Hepatocyte (in vitro differentiated cells): ENCODE data around the gene CDKN2A. TPM values are rescaled to one million over a fixed set of nuclear protein-coding genes. Genes with fewer than 3 reads are reported as not detected.
A peak's percentile ranks its signal among the peaks of the same experiment; 100 is the strongest.

ENCODE experiments used
- DNase-seq: peaks from one replicate; pipeline ENCODE4 v3.0.0-alpha.2; 2016; ENCODE audit warnings: low spot score
- H2AFZ ChIP-seq: fragments of 200-600 bp; sonication (generic); 2 replicates; pipeline ENCODE4 v1.6.0; 2016; ENCODE audit warnings: antibody characterized with exemption, mild to moderate bottlenecking
- H3K27ac ChIP-seq: fragments of 200-600 bp; sonication (generic); 2 replicates; pipeline ENCODE4 v1.5.1; 2016; ENCODE audit warnings: mild to moderate bottlenecking
- H3K27me3 ChIP-seq: fragments of 200-600 bp; sonication (generic); 2 replicates; pipeline ENCODE4 v1.6.1; 2016
- H3K36me3 ChIP-seq: fragments of 200-600 bp; sonication (generic); replicated peaks from 2 replicates; pipeline ENCODE4 v1.5.1; 2016; ENCODE audit warnings: low read depth; ENCODE audit not compliant: insufficient read depth
- H3K4me1 ChIP-seq: fragments of 200-600 bp; sonication (generic); 2 replicates; pipeline ENCODE4 v1.5.1; 2016; ENCODE audit warnings: mild to moderate bottlenecking, moderate library complexity; ENCODE audit not compliant: insufficient read depth
- H3K4me2 ChIP-seq: fragments of 200-600 bp; sonication (generic); 2 replicates; pipeline ENCODE4 v1.6.0; 2016
- H3K4me3 ChIP-seq: fragments of 200-600 bp; sonication (generic); 2 replicates; pipeline ENCODE4 v1.5.1; 2016; ENCODE audit warnings: mild to moderate bottlenecking
- H3K79me2 ChIP-seq: fragments of 200-600 bp; sonication (generic); 2 replicates; pipeline ENCODE4 v1.6.0; 2017; ENCODE audit warnings: mild to moderate bottlenecking
- H3K9me2 ChIP-seq: fragments of 200-600 bp; sonication (generic); replicated peaks from 2 replicates; pipeline ENCODE4 v1.6.0; 2017; ENCODE audit warnings: mild to moderate bottlenecking; ENCODE audit not compliant: insufficient read depth
- H3K9me3 ChIP-seq: fragments of 200-600 bp; sonication (generic); 2 replicates; pipeline ENCODE4 v1.5.1; 2016; ENCODE audit warnings: low read depth, mild to moderate bottlenecking
- H4K20me1 ChIP-seq: fragments of 200-600 bp; sonication (generic); 2 replicates; pipeline ENCODE4 v1.6.0; 2016; ENCODE audit warnings: mild to moderate bottlenecking; ENCODE audit not compliant: insufficient read depth, poor library complexity, severe bottlenecking
- EZH2 ChIP-seq: fragments of 200-600 bp; sonication (generic); IDR thresholded peaks from 2 replicates; pipeline ENCODE4 v1.6.1; 2016; ENCODE audit warnings: antibody characterized with exemption, mild to moderate bottlenecking, borderline replicate concordance
- EZH2phosphoT487 ChIP-seq: fragments of 200-600 bp; sonication (generic); IDR thresholded peaks from one replicate; pipeline ENCODE4 v1.6.1; 2018; ENCODE audit warnings: antibody characterized with exemption, mild to moderate bottlenecking, low read depth, moderate library complexity; ENCODE audit not compliant: unreplicated experiment, severe bottlenecking
- WGBS: methylation state at CpG from one replicate; pipeline ENCODE4 v1.1.6; 2016; ENCODE audit warnings: low lambda C conversion rate; ENCODE audit errors: missing lambda C conversion rate; 5-methylcytosine and 5-hydroxymethylcytosine counted together
- polyA plus RNA-seq: library from polyadenylated mRNA; unstranded; fragments of >200 nt; fragmentation: Nextera tagmentation; extraction: Ambion mirVana; gene quantifications from 2 replicates; pipeline ENCODE4 v1.2.1, GENCODE V29; 2016
- total RNA-seq: library from RNA; depleted of rRNA; stranded (reverse); fragments of >200 nt; gene quantifications from 2 replicates; pipeline ENCODE4 v1.2.3, GENCODE V29; 2014
- TF ChIP-seq, protein P1 (sequence below): fragments of 200-600 bp; sonication (generic); IDR thresholded peaks from 2 replicates; pipeline ENCODE4 v1.5.1; 2016; ENCODE audit warnings: antibody characterized with exemption, mild to moderate bottlenecking; ENCODE audit not compliant: poor library complexity

The CDKN2A gene
- total and polyA plus RNA-seq, 2 experiments from 2014 or later, result 0.90 to 2.9 TPM

DNA sequence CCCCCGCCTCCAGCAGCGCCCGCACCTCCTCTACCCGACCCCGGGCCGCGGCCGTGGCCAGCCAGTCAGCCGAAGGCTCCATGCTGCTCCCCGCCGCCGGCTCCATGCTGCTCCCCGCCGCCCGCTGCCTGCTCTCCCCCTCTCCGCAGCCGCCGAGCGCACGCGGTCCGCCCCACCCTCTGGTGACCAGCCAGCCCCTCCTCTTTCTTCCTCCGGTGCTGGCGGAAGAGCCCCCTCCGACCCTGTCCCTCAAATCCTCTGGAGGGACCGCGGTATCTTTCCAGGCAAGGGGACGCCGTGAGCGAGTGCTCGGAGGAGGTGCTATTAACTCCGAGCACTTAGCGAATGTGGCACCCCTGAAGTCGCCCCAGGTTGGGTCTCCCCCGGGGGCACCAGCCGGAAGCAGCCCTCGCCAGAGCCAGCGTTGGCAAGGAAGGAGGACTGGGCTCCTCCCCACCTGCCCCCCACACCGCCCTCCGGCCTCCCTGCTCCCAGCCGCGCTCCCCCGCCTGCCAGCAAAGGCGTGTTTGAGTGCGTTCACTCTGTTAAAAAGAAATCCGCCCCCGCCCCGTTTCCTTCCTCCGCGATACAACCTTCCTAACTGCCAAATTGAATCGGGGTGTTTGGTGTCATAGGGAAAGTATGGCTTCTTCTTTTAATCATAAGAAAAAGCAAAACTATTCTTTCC, 19.3 kb downstream of the CDKN2A start:
- 2% methylated on average over 28 of the region's 51 CpGs for WGBS
- H3K4me2 ChIP-seq, result peak overlapping the region; percentile 96
- no peaks in the 10 kb centered on the region for H3K9me2 ChIP-seq
- H3K27ac ChIP-seq, result no peak overlapping the region
- H3K27me3 ChIP-seq, result peaks cover 98% of the 10 kb centered on the region
- TF ChIP-seq EZH2 (peak; percentile 98), EZH2phosphoT487 (peak; percentile 14)
- TF ChIP-seq, protein P1, sequence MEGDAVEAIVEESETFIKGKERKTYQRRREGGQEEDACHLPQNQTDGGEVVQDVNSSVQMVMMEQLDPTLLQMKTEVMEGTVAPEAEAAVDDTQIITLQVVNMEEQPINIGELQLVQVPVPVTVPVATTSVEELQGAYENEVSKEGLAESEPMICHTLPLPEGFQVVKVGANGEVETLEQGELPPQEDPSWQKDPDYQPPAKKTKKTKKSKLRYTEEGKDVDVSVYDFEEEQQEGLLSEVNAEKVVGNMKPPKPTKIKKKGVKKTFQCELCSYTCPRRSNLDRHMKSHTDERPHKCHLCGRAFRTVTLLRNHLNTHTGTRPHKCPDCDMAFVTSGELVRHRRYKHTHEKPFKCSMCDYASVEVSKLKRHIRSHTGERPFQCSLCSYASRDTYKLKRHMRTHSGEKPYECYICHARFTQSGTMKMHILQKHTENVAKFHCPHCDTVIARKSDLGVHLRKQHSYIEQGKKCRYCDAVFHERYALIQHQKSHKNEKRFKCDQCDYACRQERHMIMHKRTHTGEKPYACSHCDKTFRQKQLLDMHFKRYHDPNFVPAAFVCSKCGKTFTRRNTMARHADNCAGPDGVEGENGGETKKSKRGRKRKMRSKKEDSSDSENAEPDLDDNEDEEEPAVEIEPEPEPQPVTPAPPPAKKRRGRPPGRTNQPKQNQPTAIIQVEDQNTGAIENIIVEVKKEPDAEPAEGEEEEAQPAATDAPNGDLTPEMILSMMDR, result no peak
- H4K20me1 ChIP-seq, result no peaks in the 10 kb centered on the region
- peak; percentile 50 for DNase-seq
- H2AFZ ChIP-seq, result peak overlapping the region; percentile 77
- H3K4me1 ChIP-seq, result peaks cover 10% of the 10 kb centered on the region
- no peaks in the 10 kb centered on the region for H3K79me2 ChIP-seq
- peak overlapping the region; percentile 24 for H3K4me3 ChIP-seq
- no peaks in the 10 kb centered on the region for H3K36me3 ChIP-seq
- no peaks in the 10 kb centered on the region for H3K9me3 ChIP-seq

GRCh38 chr9:21974343-21974721, 19.9 kb downstream of the CDKN2A start:
- peak overlapping the region; percentile 24 for H3K4me3 ChIP-seq
- peaks cover 98% of the 10 kb centered on the region for H3K27me3 ChIP-seq
- H3K4me1 ChIP-seq, result peaks cover 10% of the 10 kb centered on the region
- no peak overlapping the region for H3K27ac ChIP-seq
- no peak for DNase-seq
- WGBS, result 2% methylated on average over 11 of the region's 21 CpGs
- H2AFZ ChIP-seq, result peak overlapping the region; percentile 77
- TF ChIP-seq EZH2, result no peak
- peak; percentile 22 for TF ChIP-seq EZH2phosphoT487
- TF ChIP-seq, protein P1, result no peak
- H3K36me3 ChIP-seq, result no peaks in the 10 kb centered on the region
- peak overlapping the region; percentile 96 for H3K4me2 ChIP-seq
- H3K79me2 ChIP-seq, result no peaks in the 10 kb centered on the region
- H3K9me3 ChIP-seq, result no peaks in the 10 kb centered on the region
- H3K9me2 ChIP-seq, result no peaks in the 10 kb centered on the region
- no peaks in the 10 kb centered on the region for H4K20me1 ChIP-seq

GRCh38 chr9:21972361-21972760, 21.8 kb downstream of the CDKN2A start:
- DNase-seq, result no peak
- H3K9me3 ChIP-seq, result no peaks in the 10 kb centered on the region
- no peak overlapping the region for H3K4me2 ChIP-seq
- H2AFZ ChIP-seq, result no peak overlapping the region
- H3K79me2 ChIP-seq, result no peaks in the 10 kb centered on the region
- H3K4me1 ChIP-seq, result peaks cover 10% of the 10 kb centered on the region
- no peaks in the 10 kb centered on the region for H4K20me1 ChIP-seq
- no peak overlapping the region for H3K27ac ChIP-seq
- H3K36me3 ChIP-seq, result no peaks in the 10 kb centered on the region
- H3K4me3 ChIP-seq, result no peak overlapping the region
- no peak for TF ChIP-seq EZH2phosphoT487
- TF ChIP-seq, protein P1, result no peak
- peak; percentile 55 for TF ChIP-seq EZH2
- peaks cover 2% of the 10 kb centered on the region for H3K9me2 ChIP-seq
- peaks cover 100% of the 10 kb centered on the region for H3K27me3 ChIP-seq
